ENCODE results near the gene AK9. TPM values are rescaled to one million over a fixed set of nuclear protein-coding genes. Genes with fewer than 3 reads are reported as not detected.
A peak's percentile ranks its signal among the peaks of the same experiment; 100 is the strongest.

Gene AK9
- total and polyA plus RNA-seq, 9 of the 15 experiments (the other 6 are each of a cell fraction or from before 2014, with no cell fraction given), result 0.59 to 1.9 (median 1.2) TPM

DNA sequence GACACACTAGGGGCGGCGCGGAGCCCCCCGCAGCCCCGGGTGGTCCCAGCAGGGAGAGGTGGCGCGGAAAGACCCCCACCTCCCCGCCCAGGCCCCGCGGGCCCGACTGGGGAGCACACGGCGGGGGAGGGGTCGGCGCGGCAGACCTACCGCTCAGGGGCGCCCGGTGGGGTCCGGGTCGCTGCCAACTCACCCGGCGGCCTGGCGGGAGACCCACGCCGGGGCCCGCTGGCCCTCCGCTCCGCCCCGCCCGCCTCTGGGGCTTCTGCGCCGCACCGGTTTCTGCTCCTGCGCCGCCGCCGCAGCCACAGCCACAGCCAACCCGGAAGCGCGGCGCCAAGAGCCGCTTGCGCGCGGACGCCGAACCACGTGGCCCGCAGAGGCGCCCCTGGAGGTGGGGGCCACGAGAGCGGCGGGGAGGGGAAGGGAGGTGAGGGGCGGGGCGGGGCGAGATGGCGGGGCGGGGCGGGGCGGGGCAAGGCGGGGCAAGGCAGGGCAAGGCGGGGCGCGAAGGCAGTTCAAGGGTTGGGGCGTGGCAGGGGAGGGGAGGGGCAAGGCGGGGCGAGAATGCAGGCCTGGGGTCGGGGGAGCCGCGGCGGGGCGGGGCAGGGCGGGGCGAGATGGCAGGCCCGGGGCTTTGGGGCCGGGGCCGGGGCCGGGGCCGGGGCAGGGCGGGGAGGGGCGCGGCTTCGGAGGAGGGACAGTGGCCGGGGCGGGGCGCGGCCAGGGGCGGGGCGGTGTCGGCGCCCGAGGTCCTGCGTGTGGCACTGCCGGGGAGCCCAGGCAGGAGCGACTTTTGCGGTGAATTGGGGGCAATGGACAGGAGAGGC is 207.9 kb downstream of the AK9 start, which contains the start of gene ZBTB24 (continued):
- peak; percentile 68 for TF ChIP-seq TAF1 (IDR thresholded peaks at IDR 0.05; ENCODE audit: control insufficient read depth, extremely low read depth, insufficient read depth, low read length, severe bottlenecking)
- peak; percentile 47 for TF ChIP-seq HMGN3 (IDR thresholded peaks at IDR 0.05; ENCODE audit: borderline replicate concordance, extremely low read depth, insufficient read length, low read depth, low read length)
- TF ChIP-seq GATAD2B (IDR thresholded peaks at IDR 0.05; ENCODE audit: borderline replicate concordance), result peak; percentile 73
- peak; percentile 95 to 96 for TF ChIP-seq MAZ (CRISPR knock-in tag; conservative IDR thresholded peaks at IDR 0.05 in 1 of 2, IDR thresholded peaks at IDR 0.05 in 1 of 2)
- TF ChIP-seq TBP (optimal IDR thresholded peaks at IDR 0.05; ENCODE audit: low read depth, low read length), result peak; percentile 60
- TF ChIP-seq HCFC1 (IDR thresholded peaks at IDR 0.05; ENCODE audit: low read depth, low read length), result 0 out of 2 replicates have a peak, but pooled peaks have one; percentile 34
- TF ChIP-seq, protein P1, sequence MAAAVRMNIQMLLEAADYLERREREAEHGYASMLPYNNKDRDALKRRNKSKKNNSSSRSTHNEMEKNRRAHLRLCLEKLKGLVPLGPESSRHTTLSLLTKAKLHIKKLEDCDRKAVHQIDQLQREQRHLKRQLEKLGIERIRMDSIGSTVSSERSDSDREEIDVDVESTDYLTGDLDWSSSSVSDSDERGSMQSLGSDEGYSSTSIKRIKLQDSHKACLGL (CRISPR knock-in tag; IDR thresholded peaks at IDR 0.05; ENCODE audit: borderline replicate concordance, poor library complexity, severe bottlenecking), result peak; percentile 11
- peak; percentile 53; the same call in 1 of the 2 replicates for TF ChIP-seq SP1 (CRISPR knock-in tag; IDR thresholded peaks at IDR 0.05)
- peak; percentile 3 for TF ChIP-seq BRD9 (IDR thresholded peaks at IDR 0.05; ENCODE audit: low read depth, partially characterized antibody)
- peak; percentile 68 for TF ChIP-seq ZFX (CRISPR knock-in tag; IDR thresholded peaks at IDR 0.05)
- no peak for TF ChIP-seq EHMT2 (IDR thresholded peaks at IDR 0.05)
- peak; percentile 56 for TF ChIP-seq PCBP1 (IDR thresholded peaks at IDR 0.05; ENCODE audit: low read depth, low read length, poor library complexity, severe bottlenecking)
- no peak for TF ChIP-seq ZNF583 (CRISPR knock-in tag; IDR thresholded peaks at IDR 0.05)

All from K562 (cell line).